ENCODE data around the gene RAPGEF1. TPM values are rescaled to one million over a fixed set of nuclear protein-coding genes. Genes with fewer than 3 reads are reported as not detected.

RAPGEF1 gene
- total and polyA plus RNA-seq, 2 donors (not counting 1 experiment from before 2014, with no cell fraction given), result 33.3 to 42.8 TPM

DNA sequence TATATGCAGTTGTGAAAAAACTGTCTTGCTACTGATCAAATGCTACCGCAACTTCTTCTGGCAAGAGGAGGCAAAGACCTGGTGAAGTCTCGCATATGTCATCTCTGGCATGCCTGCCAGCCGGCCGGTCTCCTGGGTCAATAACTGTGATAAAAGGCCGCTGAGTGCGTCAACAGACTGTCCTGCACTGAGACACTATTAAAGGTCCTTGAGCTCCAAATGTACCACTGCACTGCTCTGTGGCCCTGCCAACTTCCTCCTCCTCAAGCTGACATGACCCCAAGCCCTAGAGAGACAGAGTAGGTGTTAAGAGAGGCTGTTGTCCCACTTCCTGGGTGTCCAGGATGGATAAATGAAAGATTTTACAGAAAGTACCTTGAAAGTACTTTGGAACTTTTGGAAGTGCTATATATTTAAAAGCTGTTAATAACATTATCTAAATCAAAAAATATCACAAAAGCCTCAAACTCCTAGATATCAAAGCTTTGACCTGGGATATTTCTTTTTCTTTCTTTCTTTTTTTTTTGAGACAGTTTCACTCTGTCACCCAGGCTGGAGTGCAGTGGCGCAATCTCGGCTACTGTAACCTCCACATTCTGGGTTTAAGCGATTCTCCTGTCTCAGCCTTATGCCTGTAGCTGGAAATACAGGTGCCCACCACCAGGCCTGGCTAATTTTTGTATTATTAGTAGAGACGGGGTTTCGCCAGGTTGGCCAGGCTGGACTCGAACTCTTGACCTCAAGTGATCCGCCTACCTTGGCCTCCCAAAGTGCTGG lies 31.5 kb downstream of the RAPGEF1 start:
- peak overlapping the region in 1 of 4 experiments; percentile 8 for H3K4me3 ChIP-seq (replicated peaks in 1 of 4; ENCODE audit: control extremely low read depth in 1 of 4, insufficient read depth in 1 of 4, low read depth in 3 of 4, low read length in 4 of 4)
- H3K9ac ChIP-seq (ENCODE audit: insufficient read depth, low read length), result no peak overlapping the region
- no peaks in the 10 kb centered on the region for H4K20me1 ChIP-seq (ENCODE audit: control insufficient read depth, extremely low read depth, insufficient read depth, low read length)
- TF ChIP-seq, protein P1, sequence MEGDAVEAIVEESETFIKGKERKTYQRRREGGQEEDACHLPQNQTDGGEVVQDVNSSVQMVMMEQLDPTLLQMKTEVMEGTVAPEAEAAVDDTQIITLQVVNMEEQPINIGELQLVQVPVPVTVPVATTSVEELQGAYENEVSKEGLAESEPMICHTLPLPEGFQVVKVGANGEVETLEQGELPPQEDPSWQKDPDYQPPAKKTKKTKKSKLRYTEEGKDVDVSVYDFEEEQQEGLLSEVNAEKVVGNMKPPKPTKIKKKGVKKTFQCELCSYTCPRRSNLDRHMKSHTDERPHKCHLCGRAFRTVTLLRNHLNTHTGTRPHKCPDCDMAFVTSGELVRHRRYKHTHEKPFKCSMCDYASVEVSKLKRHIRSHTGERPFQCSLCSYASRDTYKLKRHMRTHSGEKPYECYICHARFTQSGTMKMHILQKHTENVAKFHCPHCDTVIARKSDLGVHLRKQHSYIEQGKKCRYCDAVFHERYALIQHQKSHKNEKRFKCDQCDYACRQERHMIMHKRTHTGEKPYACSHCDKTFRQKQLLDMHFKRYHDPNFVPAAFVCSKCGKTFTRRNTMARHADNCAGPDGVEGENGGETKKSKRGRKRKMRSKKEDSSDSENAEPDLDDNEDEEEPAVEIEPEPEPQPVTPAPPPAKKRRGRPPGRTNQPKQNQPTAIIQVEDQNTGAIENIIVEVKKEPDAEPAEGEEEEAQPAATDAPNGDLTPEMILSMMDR (conservative IDR thresholded peaks at IDR 0.05 in 1 of 2, IDR thresholded peaks at IDR 0.05 in 1 of 2; ENCODE audit: low read depth in 1 of 2, low read length in 2 of 2), result no peak
- no peak for TF ChIP-seq EZH2 (IDR thresholded peaks at IDR 0.05; ENCODE audit: low read length, missing control alignments)
- H3K79me2 ChIP-seq (ENCODE audit: control insufficient read depth, insufficient read depth, low read length), result peaks cover 47% of the 10 kb centered on the region
- H3K27me3 ChIP-seq (ENCODE audit: control insufficient read depth, insufficient read depth, low read length), result no peaks in the 10 kb centered on the region
- peak overlapping the region; percentile 68 for H3K4me2 ChIP-seq (ENCODE audit: extremely low read depth, insufficient read depth, low read length)
- peaks cover 18% of the 10 kb centered on the region for H3K4me1 ChIP-seq (ENCODE audit: control insufficient read depth, extremely low read depth, insufficient read depth, low read length)
- DNase-seq (ENCODE audit: low read depth in 2 of 2), result no peak
- H2AFZ ChIP-seq (ENCODE audit: low read length), result no peak overlapping the region
- H3K9me3 ChIP-seq (ENCODE audit: control insufficient read depth, insufficient read depth, low read depth, low read length), result no peaks in the 10 kb centered on the region
- no peaks in the 10 kb centered on the region for H3K36me3 ChIP-seq (ENCODE audit: control insufficient read depth, insufficient read depth, low read length)
- H3K27ac ChIP-seq (ENCODE audit: insufficient read depth, low read length), result peak overlapping the region; percentile 71

DNA sequence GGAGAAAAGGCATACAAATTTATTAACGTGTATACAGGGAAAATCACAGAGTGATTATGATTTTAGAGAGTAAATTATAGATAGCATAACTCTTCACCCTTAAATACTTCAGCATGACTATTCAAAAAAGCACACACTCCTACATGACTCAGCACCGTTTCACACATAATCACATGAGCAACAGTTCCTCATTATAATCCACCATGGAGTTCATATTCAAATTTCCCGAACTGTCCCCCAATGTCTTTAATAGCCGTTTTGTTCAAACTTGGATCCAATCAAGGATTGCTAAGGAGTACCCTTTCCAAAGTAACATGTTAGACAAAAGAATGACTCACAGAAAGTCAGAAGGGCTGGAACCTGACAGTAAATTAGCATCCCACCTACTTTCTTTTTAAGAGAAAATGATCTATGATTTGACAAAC lies 32.1 kb downstream of the RAPGEF1 start:
- peak overlapping the region; percentile 68 for H3K4me2 ChIP-seq (ENCODE audit: extremely low read depth, insufficient read depth, low read length)
- no peaks in the 10 kb centered on the region for H3K27me3 ChIP-seq (ENCODE audit: control insufficient read depth, insufficient read depth, low read length)
- peak overlapping the region; percentile 71 for H3K27ac ChIP-seq (ENCODE audit: insufficient read depth, low read length)
- no peaks in the 10 kb centered on the region for H3K9me3 ChIP-seq (ENCODE audit: control insufficient read depth, insufficient read depth, low read depth, low read length)
- no peaks in the 10 kb centered on the region for H4K20me1 ChIP-seq (ENCODE audit: control insufficient read depth, extremely low read depth, insufficient read depth, low read length)
- H3K36me3 ChIP-seq (ENCODE audit: control insufficient read depth, insufficient read depth, low read length), result no peaks in the 10 kb centered on the region
- TF ChIP-seq, protein P1 (conservative IDR thresholded peaks at IDR 0.05 in 1 of 2, IDR thresholded peaks at IDR 0.05 in 1 of 2; ENCODE audit: low read depth in 1 of 2, low read length in 2 of 2), result no peak
- TF ChIP-seq EZH2 (IDR thresholded peaks at IDR 0.05; ENCODE audit: low read length, missing control alignments), result no peak
- H3K4me3 ChIP-seq (replicated peaks in 1 of 4; ENCODE audit: control extremely low read depth in 1 of 4, insufficient read depth in 1 of 4, low read depth in 3 of 4, low read length in 4 of 4), result peak overlapping the region in 1 of 4 experiments; percentile 8
- H3K4me1 ChIP-seq (ENCODE audit: control insufficient read depth, extremely low read depth, insufficient read depth, low read length), result peaks cover 16% of the 10 kb centered on the region
- peak; percentile 83 for DNase-seq (ENCODE audit: low read depth in 2 of 2)
- no peak overlapping the region for H2AFZ ChIP-seq (ENCODE audit: low read length)
- peaks cover 46% of the 10 kb centered on the region for H3K79me2 ChIP-seq (ENCODE audit: control insufficient read depth, insufficient read depth, low read length)
- H3K9ac ChIP-seq (ENCODE audit: insufficient read depth, low read length), result no peak overlapping the region

DNA sequence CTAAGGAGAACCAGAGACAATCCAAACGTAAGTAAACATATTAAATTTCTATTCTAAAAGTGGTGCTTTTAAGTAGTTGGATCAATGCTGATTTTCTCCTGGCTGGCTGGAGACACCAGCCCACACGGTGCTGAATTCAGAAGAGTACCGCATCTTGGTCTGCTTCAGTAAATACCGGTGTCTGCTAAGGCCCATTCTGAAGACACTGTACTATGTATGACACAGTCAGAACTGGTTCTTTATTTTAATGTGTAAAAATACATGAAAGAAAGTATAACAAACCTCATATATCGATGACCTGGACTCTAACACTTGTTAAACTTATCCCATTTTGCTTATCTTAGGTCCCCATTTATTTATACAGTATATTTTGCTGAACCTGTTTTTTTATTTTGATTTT lies 32.8 kb downstream of the RAPGEF1 start:
- peak overlapping the region; percentile 71 for H3K27ac ChIP-seq (ENCODE audit: insufficient read depth, low read length)
- no peaks in the 10 kb centered on the region for H3K36me3 ChIP-seq (ENCODE audit: control insufficient read depth, insufficient read depth, low read length)
- no peak overlapping the region for H3K4me2 ChIP-seq (ENCODE audit: extremely low read depth, insufficient read depth, low read length)
- no peaks in the 10 kb centered on the region for H3K27me3 ChIP-seq (ENCODE audit: control insufficient read depth, insufficient read depth, low read length)
- DNase-seq (ENCODE audit: low read depth in 2 of 2), result no peak
- no peaks in the 10 kb centered on the region for H4K20me1 ChIP-seq (ENCODE audit: control insufficient read depth, extremely low read depth, insufficient read depth, low read length)
- peaks cover 18% of the 10 kb centered on the region for H3K4me1 ChIP-seq (ENCODE audit: control insufficient read depth, extremely low read depth, insufficient read depth, low read length)
- no peak overlapping the region for H3K4me3 ChIP-seq (replicated peaks in 1 of 4; ENCODE audit: control extremely low read depth in 1 of 4, insufficient read depth in 1 of 4, low read depth in 3 of 4, low read length in 4 of 4)
- H2AFZ ChIP-seq (ENCODE audit: low read length), result no peak overlapping the region
- H3K79me2 ChIP-seq (ENCODE audit: control insufficient read depth, insufficient read depth, low read length), result peaks cover 40% of the 10 kb centered on the region
- TF ChIP-seq, protein P1 (conservative IDR thresholded peaks at IDR 0.05 in 1 of 2, IDR thresholded peaks at IDR 0.05 in 1 of 2; ENCODE audit: low read depth in 1 of 2, low read length in 2 of 2), result no peak
- TF ChIP-seq EZH2 (IDR thresholded peaks at IDR 0.05; ENCODE audit: low read length, missing control alignments), result no peak
- no peak overlapping the region for H3K9ac ChIP-seq (ENCODE audit: insufficient read depth, low read length)
- H3K9me3 ChIP-seq (ENCODE audit: control insufficient read depth, insufficient read depth, low read depth, low read length), result no peaks in the 10 kb centered on the region

All from fibroblast of lung (primary cell).